Caco-2 (cell line): ENCODE measurements around the gene TMEM184B. TPM values are rescaled to one million over a fixed set of nuclear protein-coding genes. Genes with fewer than 3 reads are reported as not detected.

Experiments
- BruUV-seq: library from RNA; stranded (reverse); fragments of 400-500 nt; replicated peaks from 2 replicates; lab custom pipeline; 2021; lab: Mats Ljungman, UMichigan
- CTCF ChIA-PET: fragments of 300-600 bp; sonication (Branson Sonifier 250); formaldehyde crosslinking; loops from one replicate; lab custom pipeline; 2022; ENCODE audit warnings: antibody characterized with exemption; lab: Charles Lee
- POLR2A ChIA-PET: fragments of 300-600 bp; sonication (Branson Sonifier 250); formaldehyde crosslinking; loops from one replicate; lab custom pipeline; 2022; ENCODE audit warnings: antibody characterized with exemption; lab: Charles Lee
- DNase-seq, 2 experiments: peaks; one replicate each; pipeline versions ENCODE4 v3.0.0 to v3.0.0-alpha.2; 2020 to 2022
- H3K27me3 ChIP-seq: replicated peaks from 2 replicates; pipeline ENCODE4 v1.6.0; 2011; ENCODE audit warnings: low read length; ENCODE audit not compliant: control insufficient read depth, insufficient read depth
- H3K36me3 ChIP-seq: 2 replicates; pipeline ENCODE4 v1.5.1; 2011; ENCODE audit warnings: low read length; ENCODE audit not compliant: control insufficient read depth, insufficient read depth
- H3K4me1 ChIP-seq: fragments of 250-450 bp; sonication (Bioruptor Pico); 2 replicates; pipeline ENCODE4 v1.5.1; 2020; ENCODE audit warnings: mild to moderate bottlenecking
- H3K4me3 ChIP-seq: 2 replicates; pipeline ENCODE4 v1.5.1; 2011; ENCODE audit warnings: low read depth, mild to moderate bottlenecking, control low read depth, low read length
- H3K9me3 ChIP-seq: fragments of 250-450 bp; sonication (Bioruptor Pico); 2 replicates; pipeline ENCODE4 v1.5.1; 2020; ENCODE audit warnings: mild to moderate bottlenecking, moderate library complexity
- H3K27ac Mint-ChIP-seq: one replicate; pipeline ENCODE4 v1.8.0; 2022; ENCODE audit warnings: mixed read lengths; ENCODE audit not compliant: unreplicated experiment
- H3K27me3 Mint-ChIP-seq: one replicate; pipeline ENCODE4 v1.8.0; 2022; ENCODE audit warnings: mixed read lengths; ENCODE audit not compliant: insufficient read depth, unreplicated experiment
- H3K36me3 Mint-ChIP-seq: one replicate; pipeline ENCODE4 v1.8.0; 2022; ENCODE audit warnings: mild to moderate bottlenecking, mixed read lengths; ENCODE audit not compliant: insufficient read depth, unreplicated experiment
- H3K4me1 Mint-ChIP-seq: one replicate; pipeline ENCODE4 v1.8.0; 2022; ENCODE audit warnings: low read depth, mixed read lengths; ENCODE audit not compliant: unreplicated experiment
- H3K4me3 Mint-ChIP-seq: one replicate; pipeline ENCODE4 v1.8.0; 2022; ENCODE audit warnings: mild to moderate bottlenecking, moderate library complexity, mixed read lengths; ENCODE audit not compliant: unreplicated experiment
- H3K9me3 Mint-ChIP-seq: one replicate; pipeline ENCODE4 v1.8.0; 2022; ENCODE audit warnings: mixed read lengths; ENCODE audit not compliant: unreplicated experiment
- CTCF ChIP-seq, 2 experiments: fragments of 200-600 bp in 1 of 2; IDR thresholded peaks; 1 replicate in 1 of 2; 2 replicates in 1 of 2; pipeline versions ENCODE4 v1.5.1 to v1.8.0; 2011 to 2022; ENCODE audit warnings: antibody characterized with exemption in 1 of 2, control low read depth in 1 of 2, inconsistent platforms in 1 of 2, low read depth in 1 of 2, low read length in 1 of 2, mild to moderate bottlenecking in 1 of 2, moderate library complexity in 1 of 2; ENCODE audit not compliant: insufficient read depth in 1 of 2, severe bottlenecking in 1 of 2, unreplicated experiment in 1 of 2
- intact Hi-C: fragments of 100-400 bp; cut with micrococcal nuclease; formaldehyde crosslinking; loops from one replicate; pipeline ENCODE4 v1.10.0; 2022; ENCODE audit not compliant: unreplicated experiment
- total RNA-seq: library from RNA; stranded (reverse); gene quantifications from 2 replicates; pipeline ENCODE4 v1.2.3, GENCODE V29; 2022

Gene TMEM184B
- total RNA-seq, 1 experiment from 2014 or later, result 53.3 TPM

GRCh38 chr22:38317122-38317994, 44.5 kb upstream of the TMEM184B start, which contains the start of gene CSNK1E:
TSS of gene CSNK1E (minus strand) at chr22:38317433. CDS start at chr22:38314157, 3,276 bp downstream.
- peak within 1 kb of the TSS; percentile 93 for H3K27ac Mint-ChIP-seq
- TF ChIP-seq CTCF (IDR thresholded peaks at IDR 0.05; ENCODE audit: insufficient read depth in 1 of 2, low read depth in 1 of 2, low read length in 1 of 2, severe bottlenecking in 1 of 2, unreplicated experiment in 1 of 2), result no peak
- ChIA-PET POLR2A (interaction anchor here (0.5 to 0.8 kb wide), 2 partner anchors 34 to 115 kb away, joined by 5 read pairs; partner anchors contain the start of gene MAFF), CTCF (no interaction called here)
- no peaks in the 10 kb centered on the region for H3K9me3 Mint-ChIP-seq
- no peaks in the 10 kb centered on the region for H3K27me3 Mint-ChIP-seq
- intact Hi-C loops, result loop anchor here (2.0 kb wide), 1 partner anchor 81 kb away; no protein-coding TSS in a partner anchor
- Histone ChIP-seq H3K36me3 (no peaks in the 10 kb centered on the region; the same call in none of the 2 replicates), H3K27me3 (no peaks in the 10 kb centered on the region), H3K9me3 (no peaks in the 10 kb centered on the region), H3K4me1 (peaks cover 13% of the 10 kb centered on the region), H3K4me3 (peak within 1 kb of the TSS; percentile 81)
- H3K36me3 Mint-ChIP-seq, result peaks cover 41% of the 10 kb centered on the region
- H3K4me3 Mint-ChIP-seq, result peak within 1 kb of the TSS; percentile 86
- DNase-seq, result peak; percentile 62 to 83
- no TSS peak for BruUV-seq
- no peaks in the 10 kb centered on the region for H3K4me1 Mint-ChIP-seq

DNA sequence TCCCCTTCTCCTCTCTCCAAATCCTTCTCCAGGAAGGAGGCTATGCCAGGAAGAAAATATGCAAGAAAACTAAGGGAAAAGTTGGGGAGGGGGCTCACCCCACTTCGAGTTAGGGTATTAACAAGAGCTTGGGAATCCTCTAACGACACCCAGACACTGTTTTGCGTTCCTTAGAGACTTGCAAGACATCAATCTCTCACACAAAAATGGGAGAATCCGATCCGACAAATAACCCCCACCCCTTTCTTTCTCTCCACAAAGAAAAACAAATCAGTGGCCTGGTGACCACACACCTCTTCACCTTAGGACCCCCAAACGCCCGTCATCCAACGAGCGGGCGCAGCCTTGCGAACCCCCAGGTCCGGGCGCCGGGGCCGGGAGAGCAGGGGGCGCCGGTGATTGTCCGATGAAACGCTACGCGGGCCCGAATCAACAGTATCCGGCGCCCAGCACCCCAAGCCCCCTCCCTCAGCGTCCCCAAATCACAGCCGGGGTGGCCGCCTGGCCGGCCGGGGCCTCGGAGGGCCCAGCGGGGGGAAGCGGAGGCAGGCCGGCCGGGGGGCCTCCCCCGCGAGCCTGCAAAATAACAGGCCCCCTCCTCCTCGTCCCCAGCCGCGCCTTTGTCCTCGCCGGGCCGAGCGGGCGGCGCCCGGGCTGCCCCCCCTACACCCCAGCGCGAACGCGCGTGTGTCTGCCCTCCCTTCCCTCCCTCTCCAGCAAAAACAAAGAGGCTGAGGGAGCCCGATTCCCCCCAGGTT, 43.7 kb upstream of the TMEM184B start:
- Histone ChIP-seq H3K36me3 (no peaks in the 10 kb centered on the region; the same call in none of the 2 replicates), H3K4me1 (peaks cover 13% of the 10 kb centered on the region), H3K4me3 (peak overlapping the region; percentile 75), H3K9me3 (no peaks in the 10 kb centered on the region), H3K27me3 (no peaks in the 10 kb centered on the region)
- Mint-ChIP-seq H3K4me3 (peak overlapping the region; percentile 86), H3K9me3 (no peaks in the 10 kb centered on the region), H3K27me3 (no peaks in the 10 kb centered on the region), H3K36me3 (peaks cover 49% of the 10 kb centered on the region), H3K27ac (peak overlapping the region; percentile 92), H3K4me1 (no peaks in the 10 kb centered on the region)
- BruUV-seq, result no TSS peak
- TF ChIP-seq CTCF (IDR thresholded peaks at IDR 0.05; ENCODE audit: insufficient read depth in 1 of 2, low read depth in 1 of 2, low read length in 1 of 2, severe bottlenecking in 1 of 2, unreplicated experiment in 1 of 2), result no peak
- ChIA-PET POLR2A (no interaction called here), CTCF (no interaction called here)
- peak in 1 of 2 experiments; percentile 56 for DNase-seq
- intact Hi-C loops, result loop anchor here (2.0 kb wide), 1 partner anchor 82 kb away; no protein-coding TSS in a partner anchor

DNA sequence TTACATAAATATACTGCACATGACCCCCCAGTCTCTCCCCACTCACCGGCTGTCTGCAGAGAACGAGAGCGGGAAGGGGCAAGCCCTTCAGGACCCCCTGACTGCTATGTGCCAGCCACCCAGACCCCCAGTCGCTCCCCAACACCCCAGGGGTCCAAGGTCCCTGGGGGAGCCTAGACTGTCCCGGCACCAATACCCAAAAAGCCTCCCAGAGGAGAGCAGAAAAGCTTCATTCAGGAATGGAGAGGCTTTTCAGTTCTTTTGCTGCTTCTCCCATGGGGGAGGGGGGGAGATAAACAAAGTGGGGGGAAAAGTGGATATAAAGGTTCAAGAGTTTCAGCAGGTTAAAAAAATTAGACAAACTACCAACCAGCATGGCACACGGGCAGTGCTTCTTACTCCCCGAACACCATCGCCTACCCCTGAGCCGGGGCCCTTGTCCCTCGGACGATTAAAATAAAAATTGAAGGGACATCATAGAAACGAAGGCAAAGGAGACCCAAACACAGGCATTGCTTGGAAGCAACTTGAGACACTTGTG, 43.1 kb upstream of the TMEM184B start:
- Mint-ChIP-seq H3K27me3 (no peaks in the 10 kb centered on the region), H3K27ac (peak overlapping the region; percentile 92), H3K9me3 (no peaks in the 10 kb centered on the region), H3K36me3 (peaks cover 56% of the 10 kb centered on the region), H3K4me1 (no peaks in the 10 kb centered on the region), H3K4me3 (peak overlapping the region; percentile 86)
- TF ChIP-seq CTCF (IDR thresholded peaks at IDR 0.05; ENCODE audit: insufficient read depth in 1 of 2, low read depth in 1 of 2, low read length in 1 of 2, severe bottlenecking in 1 of 2, unreplicated experiment in 1 of 2), result no peak
- CTCF ChIA-PET, result interaction anchor here (0.6 kb wide), 1 partner anchor 76 kb away, joined by 3 read pairs; no protein-coding TSS in a partner anchor
- intact Hi-C loops, result loop anchor here (2.0 kb wide), 1 partner anchor 83 kb away; no protein-coding TSS in a partner anchor
- H3K9me3 ChIP-seq, result no peaks in the 10 kb centered on the region
- H3K36me3 ChIP-seq, result peaks cover 2% of the 10 kb centered on the region
- BruUV-seq, result TSS peak; percentile 29
- peak overlapping the region; percentile 75 for H3K4me3 ChIP-seq
- no peak for DNase-seq
- POLR2A ChIA-PET, result no interaction called here
- no peaks in the 10 kb centered on the region for H3K27me3 ChIP-seq
- peaks cover 13% of the 10 kb centered on the region for H3K4me1 ChIP-seq
